Activated T-helper 17 cell treated with anti-CD3 and anti-CD28 coated beads, Interleukin-2, amount 50 U/mL, for 72 hours (primary cell): ENCODE results near the gene NIPSNAP3A. TPM values are rescaled to one million over a fixed set of nuclear protein-coding genes. Genes with fewer than 3 reads are reported as not detected.
"Not testable (repeated sequence)": the region's sequence is repeated elsewhere in the genome, so short reads cannot be mapped to it uniquely, and the experiment has no call there.

ENCODE experiments used
- ATAC-seq: fragments of 150-1000 bp; cut with Tn5 transposase; replicated peaks from 2 replicates; pipeline ENCODE4 v1.10.0; 2021; ENCODE audit warnings: mild to moderate bottlenecking, moderate library complexity
- H3K27ac Mint-ChIP-seq: one replicate; pipeline ENCODE4 v1.8.0; 2022; ENCODE audit warnings: mixed read lengths
- H3K27me3 Mint-ChIP-seq: one replicate; pipeline ENCODE4 v1.8.0; 2022; ENCODE audit warnings: mixed read lengths
- H3K36me3 Mint-ChIP-seq: one replicate; pipeline ENCODE4 v1.8.0; 2022; ENCODE audit warnings: low read depth, mild to moderate bottlenecking, mixed read lengths
- H3K4me1 Mint-ChIP-seq: one replicate; pipeline ENCODE4 v1.8.0; 2022; ENCODE audit warnings: mixed read lengths
- H3K4me3 Mint-ChIP-seq: one replicate; pipeline ENCODE4 v1.8.0; 2022; ENCODE audit warnings: mild to moderate bottlenecking, mixed read lengths
- H3K9me3 Mint-ChIP-seq: one replicate; pipeline ENCODE4 v1.8.0; 2022; ENCODE audit warnings: mixed read lengths
- total RNA-seq, 2 donors: library from RNA; stranded (reverse); gene quantifications; one replicate each; pipeline ENCODE4 v1.2.3, GENCODE V29; 2022

NIPSNAP3A gene
- total RNA-seq, result 10 to 100 TPM in 1 of 2 donors, 1 to 10 TPM in 1; 7.1 to 10.3 TPM

- ATAC-seq, result peak; percentile 92
- H3K9me3 Mint-ChIP-seq, result no peaks in the 10 kb centered on the region
- H3K4me3 Mint-ChIP-seq, result peak within 1 kb of the TSS; percentile 84
- H3K27me3 Mint-ChIP-seq, result no peaks in the 10 kb centered on the region
- H3K27ac Mint-ChIP-seq, result peak within 1 kb of the TSS; percentile 75
- peaks cover 9% of the 10 kb centered on the region for H3K4me1 Mint-ChIP-seq
- H3K36me3 Mint-ChIP-seq, result peaks cover 19% of the 10 kb centered on the region
Measured at GRCh38 chr9:104747565-104748358, at the start of gene NIPSNAP3A. Gene NIPSNAP3A (plus strand): TSS chr9:104747683. CDS start chr9:104747793, 110 bp downstream.

DNA sequence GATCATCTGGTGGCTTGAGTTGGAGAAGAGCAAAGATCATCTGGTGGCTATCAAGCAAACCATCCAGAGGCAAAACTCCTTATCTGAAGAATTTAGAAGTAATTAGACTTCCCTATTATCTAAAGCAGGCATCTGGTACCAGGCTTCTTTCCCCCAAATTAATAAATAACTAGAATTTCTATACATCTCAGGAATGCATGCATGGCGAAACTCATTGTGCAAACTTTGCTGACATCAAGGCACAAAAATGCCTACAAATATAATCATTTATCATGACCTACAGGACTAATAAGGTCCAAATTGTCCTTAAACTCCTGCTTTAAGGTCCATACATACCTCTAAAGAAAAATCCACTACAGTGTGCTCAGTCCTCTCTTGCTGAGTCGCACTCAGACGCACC, 47.2 kb upstream of the NIPSNAP3A start:
- no peak for ATAC-seq
- H3K27ac Mint-ChIP-seq, result no peak overlapping the region
- H3K4me3 Mint-ChIP-seq, result no peak overlapping the region
- peaks cover 4% of the 10 kb centered on the region for H3K9me3 Mint-ChIP-seq
- H3K4me1 Mint-ChIP-seq, result no peaks in the 10 kb centered on the region
- no peaks in the 10 kb centered on the region for H3K36me3 Mint-ChIP-seq
- H3K27me3 Mint-ChIP-seq, result peaks cover 3% of the 10 kb centered on the region

- not testable (repeated sequence) for H3K4me1 Mint-ChIP-seq, H3K9me3 Mint-ChIP-seq, H3K4me3 Mint-ChIP-seq, ATAC-seq, H3K36me3 Mint-ChIP-seq, H3K27ac Mint-ChIP-seq, H3K27me3 Mint-ChIP-seq
Measured at GRCh38 chr9:104708737-104709136, 38.7 kb upstream of the NIPSNAP3A start.

DNA sequence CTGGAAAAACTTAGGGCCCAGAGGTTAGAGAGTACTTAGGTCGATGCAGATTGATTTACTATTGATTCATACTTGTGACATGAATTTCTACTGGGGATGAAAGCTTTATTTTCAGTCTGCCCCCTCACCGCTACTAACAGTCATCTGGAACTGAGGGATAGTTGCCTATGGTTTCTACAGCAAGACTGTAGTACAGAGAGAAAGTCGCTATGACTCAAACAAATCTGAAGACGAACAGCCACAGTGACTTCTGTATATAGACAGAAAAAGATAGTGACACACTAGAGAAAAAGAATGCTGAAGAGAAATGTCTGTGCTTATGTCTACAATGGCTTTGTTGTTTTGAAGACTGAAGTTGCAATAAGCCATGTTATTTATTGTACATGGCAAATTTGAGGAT, 35.9 kb upstream of the NIPSNAP3A start:
- H3K27me3 Mint-ChIP-seq, result peaks cover 6% of the 10 kb centered on the region
- no peaks in the 10 kb centered on the region for H3K9me3 Mint-ChIP-seq
- no peak overlapping the region for H3K27ac Mint-ChIP-seq

GRCh38 chr9:104725014-104725413, 22.5 kb upstream of the NIPSNAP3A start:
- Mint-ChIP-seq H3K27ac (no peak overlapping the region), H3K9me3 (no peaks in the 10 kb centered on the region), H3K36me3 (no peaks in the 10 kb centered on the region), H3K4me1 (no peaks in the 10 kb centered on the region), H3K27me3 (no peaks in the 10 kb centered on the region), H3K4me3 (no peak overlapping the region)
- no peak for ATAC-seq

More for the DNA sequence above, 35.9 kb upstream of the NIPSNAP3A start:
- Mint-ChIP-seq H3K36me3 (no peaks in the 10 kb centered on the region), H3K4me3 (no peak overlapping the region), H3K4me1 (no peaks in the 10 kb centered on the region)
- peak; percentile 26 for ATAC-seq

DNA sequence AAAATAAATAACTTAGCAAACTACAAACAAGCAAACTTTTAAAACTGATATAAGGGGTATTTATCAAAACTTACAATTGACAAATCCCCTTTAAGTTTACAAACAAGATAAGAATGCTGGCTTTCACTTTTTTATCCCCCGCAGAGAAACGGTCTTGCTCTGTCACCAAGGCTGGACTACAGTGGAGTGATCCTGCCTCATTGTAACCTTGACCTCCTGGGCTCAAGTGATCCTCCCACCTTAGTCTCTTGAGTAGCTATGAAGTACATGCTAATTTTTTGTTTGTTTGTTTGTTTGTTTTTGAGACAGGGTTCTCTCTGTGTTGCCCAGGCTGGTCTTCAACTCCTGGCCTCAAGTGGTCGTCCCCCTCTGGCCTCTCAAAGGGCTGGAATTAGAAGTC, 9.0 kb upstream of the NIPSNAP3A start:
- Mint-ChIP-seq H3K4me1 (no peaks in the 10 kb centered on the region), H3K9me3 (no peaks in the 10 kb centered on the region), H3K27me3 (no peaks in the 10 kb centered on the region), H3K27ac (no peak overlapping the region), H3K36me3 (no peaks in the 10 kb centered on the region), H3K4me3 (no peak overlapping the region)
- ATAC-seq, result no peak

DNA sequence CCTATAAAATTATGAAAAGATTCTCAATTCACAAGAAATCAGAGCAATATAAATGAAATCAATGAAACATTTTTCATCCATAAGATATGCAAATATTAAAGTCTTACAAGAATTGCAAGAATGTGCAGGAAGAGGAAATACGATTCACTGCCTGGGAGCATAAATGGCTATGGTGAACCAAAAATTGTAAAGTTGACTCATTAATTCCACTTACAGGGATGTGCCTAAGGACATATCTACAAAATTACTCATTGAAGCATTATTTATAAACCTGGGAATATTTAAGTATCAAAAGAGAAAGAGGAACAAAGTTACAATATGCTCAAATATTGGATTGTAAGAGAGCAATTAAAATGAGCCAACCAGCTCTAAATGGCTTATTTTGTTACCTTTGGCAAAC, 6.9 kb upstream of the NIPSNAP3A start:
- H3K9me3 Mint-ChIP-seq, result no peaks in the 10 kb centered on the region

DNA sequence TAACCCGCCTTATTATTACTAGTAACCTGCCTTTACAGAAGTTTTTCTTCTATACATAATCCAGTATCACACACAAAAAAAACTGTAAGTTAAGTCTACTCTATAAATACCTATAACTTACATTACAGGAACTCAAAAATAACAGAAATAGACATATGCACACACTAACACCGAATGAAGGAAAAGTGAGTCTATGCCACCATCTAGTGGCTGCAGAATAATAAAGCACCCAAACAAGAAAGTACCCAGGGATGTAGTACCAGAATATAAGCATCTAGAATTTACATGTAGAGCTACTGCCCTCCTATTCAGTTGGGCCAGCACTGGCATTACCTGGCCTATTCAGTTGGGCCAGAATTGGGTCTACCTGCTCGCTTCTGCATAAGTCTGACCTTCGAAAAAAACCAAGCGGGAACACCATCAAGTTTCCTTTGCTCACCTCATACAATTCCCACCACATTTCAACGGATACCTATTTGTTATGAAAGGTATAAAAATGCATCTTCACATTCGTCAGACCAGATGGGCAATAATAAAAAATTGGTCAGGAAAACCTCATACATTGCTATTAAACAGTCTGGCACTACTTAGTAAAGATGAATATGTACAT, 4.0 kb upstream of the NIPSNAP3A start:
- Mint-ChIP-seq H3K36me3 (no peaks in the 10 kb centered on the region), H3K9me3 (no peaks in the 10 kb centered on the region), H3K27me3 (no peaks in the 10 kb centered on the region), H3K4me3 (no peak overlapping the region), H3K27ac (no peak overlapping the region), H3K4me1 (peaks cover 5% of the 10 kb centered on the region)
- no peak for ATAC-seq

More for the DNA sequence above, 6.9 kb upstream of the NIPSNAP3A start:
- H3K27ac Mint-ChIP-seq, result no peak overlapping the region
- ATAC-seq, result no peak
- no peaks in the 10 kb centered on the region for H3K27me3 Mint-ChIP-seq
- H3K4me1 Mint-ChIP-seq, result no peaks in the 10 kb centered on the region
- no peak overlapping the region for H3K4me3 Mint-ChIP-seq
- no peaks in the 10 kb centered on the region for H3K36me3 Mint-ChIP-seq

GRCh38 chr9:104745852-104746251, 1.6 kb upstream of the NIPSNAP3A start:
- H3K9me3 Mint-ChIP-seq, result no peaks in the 10 kb centered on the region
- peaks cover 9% of the 10 kb centered on the region for H3K4me1 Mint-ChIP-seq
- no peak for ATAC-seq
- no peak overlapping the region for H3K27ac Mint-ChIP-seq
- no peak overlapping the region for H3K4me3 Mint-ChIP-seq
- H3K27me3 Mint-ChIP-seq, result no peaks in the 10 kb centered on the region
- peaks cover under 1% of the 10 kb centered on the region for H3K36me3 Mint-ChIP-seq

DNA sequence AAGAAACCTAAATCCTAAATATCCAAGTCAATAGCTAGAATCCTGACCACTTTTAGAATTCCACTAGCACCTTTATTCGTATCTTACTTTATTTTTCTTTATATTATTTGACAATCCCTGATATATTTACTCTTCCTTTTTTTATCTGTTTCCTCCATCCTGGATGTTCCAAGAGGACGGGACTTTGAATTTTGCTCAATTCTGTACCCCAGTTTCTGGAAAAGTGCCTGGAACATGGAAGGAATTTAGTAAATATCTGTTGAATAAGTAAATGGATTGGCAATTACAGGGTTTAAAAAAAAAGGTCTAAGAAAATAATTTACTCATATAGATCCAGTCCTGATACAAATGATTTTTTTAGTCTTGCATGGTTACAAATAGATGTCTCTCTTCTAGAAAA, 1.2 kb upstream of the NIPSNAP3A start:
- Mint-ChIP-seq H3K4me3 (peak overlapping the region; percentile 84), H3K27ac (no peak overlapping the region), H3K9me3 (no peaks in the 10 kb centered on the region), H3K4me1 (peaks cover 9% of the 10 kb centered on the region), H3K27me3 (no peaks in the 10 kb centered on the region), H3K36me3 (peaks cover 4% of the 10 kb centered on the region)
- ATAC-seq, result no peak

GRCh38 chr9:104746798-104747197, 685 bp upstream of the NIPSNAP3A start:
- Mint-ChIP-seq H3K27ac (peak overlapping the region; percentile 75), H3K36me3 (peaks cover 10% of the 10 kb centered on the region), H3K4me3 (peak overlapping the region; percentile 84), H3K4me1 (peaks cover 9% of the 10 kb centered on the region), H3K9me3 (no peaks in the 10 kb centered on the region), H3K27me3 (no peaks in the 10 kb centered on the region)
- no peak for ATAC-seq

- Mint-ChIP-seq H3K4me3 (peak overlapping the region; percentile 84), H3K27ac (peak overlapping the region; percentile 75), H3K4me1 (peaks cover 9% of the 10 kb centered on the region), H3K36me3 (peaks cover 14% of the 10 kb centered on the region), H3K9me3 (no peaks in the 10 kb centered on the region), H3K27me3 (no peaks in the 10 kb centered on the region)
- peak; percentile 26 for ATAC-seq
Measured at GRCh38 chr9:104747245-104747564, 278 bp upstream of the NIPSNAP3A start.

GRCh38 chr9:104748359-104749031, 1.0 kb downstream of the NIPSNAP3A start:
- no peak for ATAC-seq
- Mint-ChIP-seq H3K36me3 (peaks cover 27% of the 10 kb centered on the region), H3K27me3 (no peaks in the 10 kb centered on the region), H3K4me3 (peak overlapping the region; percentile 84), H3K27ac (peak overlapping the region; percentile 75), H3K4me1 (peaks cover 9% of the 10 kb centered on the region), H3K9me3 (no peaks in the 10 kb centered on the region)

- H3K36me3 Mint-ChIP-seq, result peaks cover 38% of the 10 kb centered on the region
- no peak for ATAC-seq
- H3K9me3 Mint-ChIP-seq, result no peaks in the 10 kb centered on the region
- H3K27ac Mint-ChIP-seq, result peak overlapping the region; percentile 26
- peak overlapping the region; percentile 5 for H3K4me3 Mint-ChIP-seq
- H3K27me3 Mint-ChIP-seq, result no peaks in the 10 kb centered on the region
- H3K4me1 Mint-ChIP-seq, result peaks cover 9% of the 10 kb centered on the region
Measured at GRCh38 chr9:104750185-104750767, 2.8 kb downstream of the NIPSNAP3A start.
